Muscle layer of colon (tissue), 2 donors: ENCODE measurements around the gene CFB.

Source experiments
- H3K27ac ChIP-seq: one replicate; pipeline ENCODE4 v1.7.0; 2013; ENCODE audit warnings: low read depth, mild to moderate bottlenecking, low read length, moderate library complexity
- H3K27me3 ChIP-seq, 2 donors: one replicate each; pipeline ENCODE4 v1.7.0; 2013; ENCODE audit warnings: low read length in 2 of 2, mild to moderate bottlenecking in 2 of 2; ENCODE audit not compliant: insufficient read depth in 2 of 2, control insufficient read depth in 1 of 2
- H3K36me3 ChIP-seq: one replicate; pipeline ENCODE4 v1.7.0; 2013; ENCODE audit warnings: mild to moderate bottlenecking, low read length; ENCODE audit not compliant: insufficient read depth
- H3K4me1 ChIP-seq: one replicate; pipeline ENCODE4 v1.7.0; 2013; ENCODE audit warnings: mild to moderate bottlenecking, low read length; ENCODE audit not compliant: insufficient read depth
- H3K4me3 ChIP-seq, 2 donors: one replicate each; pipeline ENCODE4 v1.7.0; 2013; ENCODE audit warnings: low read length in 2 of 2, low read depth in 1 of 2, mild to moderate bottlenecking in 1 of 2, moderate library complexity in 1 of 2
- H3K9ac ChIP-seq: one replicate; pipeline ENCODE4 v1.7.0; 2013; ENCODE audit warnings: low read length
- H3K9me3 ChIP-seq: one replicate; pipeline ENCODE4 v1.7.0; 2013; ENCODE audit warnings: mild to moderate bottlenecking, low read length
- donor health status: abdominal sarcoma.
- donor health status: Adenocarcinoma of cecum.

Gene CFB

DNA sequence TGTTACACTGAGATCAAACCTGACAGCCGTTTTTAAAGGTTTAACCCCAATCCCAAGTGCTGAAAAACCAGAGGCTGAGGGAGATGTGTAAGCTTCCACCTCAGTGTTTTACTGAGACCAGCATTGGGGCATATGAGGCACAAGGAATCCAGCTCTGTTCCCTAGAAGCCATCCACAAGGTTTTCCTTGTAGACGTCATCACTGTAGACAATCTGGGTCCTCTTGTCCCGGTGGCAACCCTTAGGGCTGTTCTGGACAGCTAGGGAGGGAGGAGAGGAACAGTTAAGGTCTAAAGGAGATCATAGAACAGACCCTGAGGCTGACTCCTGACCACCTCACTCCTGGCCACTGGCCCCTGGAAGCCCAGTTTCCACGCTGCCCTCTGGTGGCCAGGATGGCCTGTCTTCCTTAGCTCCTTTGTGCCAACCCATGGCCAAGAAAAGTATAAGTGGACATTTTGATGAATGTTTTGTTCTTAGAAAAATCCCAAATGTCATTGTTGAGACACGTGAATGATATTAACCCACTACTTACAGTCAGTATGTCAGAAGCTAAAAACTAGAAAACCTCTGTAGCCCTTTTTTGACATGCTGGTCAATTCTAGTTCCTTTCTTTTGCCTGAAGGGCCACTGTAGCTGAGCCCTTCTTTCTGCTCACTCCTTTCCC lies 6.4 kb downstream of the CFB start:
- Histone ChIP-seq H3K9me3 (no peaks in the 10 kb centered on the region), H3K27ac (peak overlapping the region; percentile 4), H3K9ac (no peak overlapping the region), H3K36me3 (peaks cover 56% of the 10 kb centered on the region), H3K4me3 (no peak overlapping the region), H3K27me3 (no peaks in the 10 kb centered on the region), H3K4me1 (peaks cover 2% of the 10 kb centered on the region)

- H3K27me3 ChIP-seq = no peaks in the 10 kb centered on the region
- peaks cover 57% of the 10 kb centered on the region for H3K36me3 ChIP-seq
- H3K9ac ChIP-seq = no peak overlapping the region
- no peaks in the 10 kb centered on the region for H3K9me3 ChIP-seq
- no peak overlapping the region for H3K27ac ChIP-seq
- H3K4me3 ChIP-seq = no peak overlapping the region
- H3K4me1 ChIP-seq = peaks cover 9% of the 10 kb centered on the region
Observed at GRCh38 chr6:31952890-31953289, 7.0 kb downstream of the CFB start.

GRCh38 chr6:31954511-31954910 lies 8.6 kb downstream of the CFB start:
- Histone ChIP-seq H3K4me1 (peaks cover 17% of the 10 kb centered on the region), H3K9me3 (no peaks in the 10 kb centered on the region), H3K27ac (no peak overlapping the region), H3K36me3 (peaks cover 57% of the 10 kb centered on the region), H3K27me3 (no peaks in the 10 kb centered on the region), H3K4me3 (no peak overlapping the region), H3K9ac (no peak overlapping the region)

GRCh38 chr6:31956796-31957195 lies 10.9 kb downstream of the CFB start:
- Histone ChIP-seq H3K4me1 (peaks cover 22% of the 10 kb centered on the region), H3K27me3 (no peaks in the 10 kb centered on the region), H3K36me3 (peaks cover 67% of the 10 kb centered on the region), H3K4me3 (no peak overlapping the region), H3K9ac (no peak overlapping the region), H3K9me3 (no peaks in the 10 kb centered on the region), H3K27ac (no peak overlapping the region)

- H3K27me3 ChIP-seq = no peaks in the 10 kb centered on the region
- H3K36me3 ChIP-seq = peaks cover 68% of the 10 kb centered on the region
- H3K4me3 ChIP-seq = peak overlapping the region; percentile 81 to 99
- peak overlapping the region; percentile 98 for H3K9ac ChIP-seq
- peak overlapping the region; percentile 70 for H3K27ac ChIP-seq
- H3K4me1 ChIP-seq = peaks cover 22% of the 10 kb centered on the region
- no peaks in the 10 kb centered on the region for H3K9me3 ChIP-seq
Observed at GRCh38 chr6:31958412-31958740, 12.5 kb downstream of the CFB start.

- H3K36me3 ChIP-seq = peaks cover 68% of the 10 kb centered on the region
- H3K27ac ChIP-seq = peak within 1 kb of the TSS; percentile 70
- H3K4me3 ChIP-seq = peak within 1 kb of the TSS; percentile 81 to 99
- no peaks in the 10 kb centered on the region for H3K27me3 ChIP-seq
- no peaks in the 10 kb centered on the region for H3K9me3 ChIP-seq
- peak within 1 kb of the TSS; percentile 98 for H3K9ac ChIP-seq
- peaks cover 22% of the 10 kb centered on the region for H3K4me1 ChIP-seq
Observed at GRCh38 chr6:31958741-31959739, 13.1 kb downstream of the CFB start, which contains the start of the genes NELFE and SKIC2. Gene NELFE, minus strand, starts transcription at chr6:31958971. Its CDS starts 525 bp downstream, at chr6:31958446. Gene SKIC2, plus strand, starts transcription at chr6:31959175. Its CDS starts 18 bp downstream, at chr6:31959193.

DNA sequence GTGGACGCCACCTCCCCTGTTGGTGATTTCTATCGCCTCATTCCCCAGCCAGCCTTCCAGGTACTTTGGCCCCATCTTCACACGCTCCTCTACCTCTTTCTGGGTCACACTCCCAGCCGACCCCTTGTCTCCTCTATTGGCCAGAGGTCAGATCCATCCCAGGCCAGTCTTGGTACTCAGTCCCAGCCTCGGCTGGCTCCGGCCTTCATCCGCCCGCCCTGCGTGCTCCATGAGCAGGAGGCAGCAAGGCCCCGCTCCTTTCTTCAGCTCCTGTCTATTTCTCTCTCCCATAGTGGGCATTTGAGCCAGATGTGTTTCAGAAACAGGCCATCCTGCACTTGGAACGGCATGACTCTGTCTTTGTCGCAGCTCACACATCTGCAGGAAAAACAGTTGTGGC lies 15.7 kb downstream of the CFB start:
- H3K9me3 ChIP-seq = no peaks in the 10 kb centered on the region
- no peak overlapping the region for H3K27ac ChIP-seq
- H3K27me3 ChIP-seq = no peaks in the 10 kb centered on the region
- H3K4me1 ChIP-seq = peaks cover 22% of the 10 kb centered on the region
- H3K9ac ChIP-seq = no peak overlapping the region
- H3K4me3 ChIP-seq = no peak overlapping the region
- H3K36me3 ChIP-seq = peaks cover 73% of the 10 kb centered on the region

DNA sequence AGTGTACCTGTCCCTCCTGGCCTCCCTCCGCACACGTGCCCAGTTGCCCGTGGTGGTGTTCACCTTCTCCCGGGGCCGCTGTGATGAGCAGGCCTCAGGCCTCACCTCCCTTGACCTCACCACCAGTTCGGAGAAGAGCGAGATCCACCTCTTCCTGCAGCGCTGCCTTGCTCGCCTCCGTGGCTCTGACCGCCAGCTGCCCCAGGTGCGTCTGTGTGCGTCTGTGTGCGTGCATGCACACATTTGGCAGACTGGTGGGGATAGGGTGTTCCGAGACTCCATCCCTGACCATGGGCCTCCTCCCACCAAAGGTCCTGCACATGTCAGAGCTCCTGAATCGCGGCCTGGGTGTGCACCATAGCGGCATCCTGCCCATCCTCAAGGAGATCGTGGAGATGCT lies 18.0 kb downstream of the CFB start:
- Histone ChIP-seq H3K27ac (no peak overlapping the region), H3K4me3 (no peak overlapping the region), H3K36me3 (peaks cover 86% of the 10 kb centered on the region), H3K9me3 (no peaks in the 10 kb centered on the region), H3K9ac (no peak overlapping the region), H3K27me3 (no peaks in the 10 kb centered on the region), H3K4me1 (peaks cover 8% of the 10 kb centered on the region)

DNA sequence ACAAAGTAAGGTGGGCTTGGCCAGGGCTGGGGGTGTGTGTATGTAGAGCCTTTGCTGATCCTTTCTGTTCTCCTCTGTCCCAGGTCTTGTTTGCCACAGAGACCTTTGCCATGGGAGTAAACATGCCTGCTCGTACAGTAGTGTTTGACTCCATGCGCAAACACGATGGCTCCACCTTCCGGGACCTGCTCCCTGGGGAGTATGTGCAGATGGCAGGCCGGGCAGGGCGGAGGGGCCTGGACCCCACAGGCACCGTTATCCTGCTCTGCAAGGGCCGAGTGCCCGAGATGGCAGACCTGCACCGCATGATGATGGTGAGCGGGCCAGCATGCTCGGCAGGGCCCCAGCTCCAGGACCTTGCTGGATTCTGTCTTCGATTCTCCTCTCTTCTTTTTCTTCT lies 19.8 kb downstream of the CFB start:
- no peak overlapping the region for H3K4me3 ChIP-seq
- no peaks in the 10 kb centered on the region for H3K27me3 ChIP-seq
- no peak overlapping the region for H3K9ac ChIP-seq
- no peaks in the 10 kb centered on the region for H3K9me3 ChIP-seq
- H3K4me1 ChIP-seq = peaks cover under 1% of the 10 kb centered on the region
- no peak overlapping the region for H3K27ac ChIP-seq
- peaks cover 96% of the 10 kb centered on the region for H3K36me3 ChIP-seq

DNA sequence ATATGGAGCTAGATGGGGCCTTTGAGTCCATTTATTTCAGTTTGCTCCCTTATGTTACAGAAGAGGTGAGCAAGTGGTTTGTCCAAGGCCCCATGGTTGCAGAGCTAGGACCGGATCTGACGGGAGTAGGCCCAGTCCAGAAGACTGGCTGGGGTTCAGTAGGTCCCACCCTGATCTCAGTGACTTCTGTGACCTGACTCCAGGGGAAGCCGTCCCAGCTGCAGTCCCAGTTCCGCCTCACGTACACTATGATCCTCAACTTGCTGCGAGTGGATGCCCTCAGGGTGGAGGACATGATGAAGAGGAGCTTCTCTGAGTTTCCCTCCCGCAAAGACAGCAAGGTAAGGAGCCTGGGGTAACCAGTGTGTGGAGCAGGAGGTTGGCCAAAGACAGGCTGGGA lies 20.6 kb downstream of the CFB start:
- peaks cover 8% of the 10 kb centered on the region for H3K4me1 ChIP-seq
- H3K9ac ChIP-seq = no peak overlapping the region
- no peak overlapping the region for H3K27ac ChIP-seq
- H3K27me3 ChIP-seq = no peaks in the 10 kb centered on the region
- H3K4me3 ChIP-seq = no peak overlapping the region
- no peaks in the 10 kb centered on the region for H3K9me3 ChIP-seq
- H3K36me3 ChIP-seq = peaks cover 88% of the 10 kb centered on the region

DNA sequence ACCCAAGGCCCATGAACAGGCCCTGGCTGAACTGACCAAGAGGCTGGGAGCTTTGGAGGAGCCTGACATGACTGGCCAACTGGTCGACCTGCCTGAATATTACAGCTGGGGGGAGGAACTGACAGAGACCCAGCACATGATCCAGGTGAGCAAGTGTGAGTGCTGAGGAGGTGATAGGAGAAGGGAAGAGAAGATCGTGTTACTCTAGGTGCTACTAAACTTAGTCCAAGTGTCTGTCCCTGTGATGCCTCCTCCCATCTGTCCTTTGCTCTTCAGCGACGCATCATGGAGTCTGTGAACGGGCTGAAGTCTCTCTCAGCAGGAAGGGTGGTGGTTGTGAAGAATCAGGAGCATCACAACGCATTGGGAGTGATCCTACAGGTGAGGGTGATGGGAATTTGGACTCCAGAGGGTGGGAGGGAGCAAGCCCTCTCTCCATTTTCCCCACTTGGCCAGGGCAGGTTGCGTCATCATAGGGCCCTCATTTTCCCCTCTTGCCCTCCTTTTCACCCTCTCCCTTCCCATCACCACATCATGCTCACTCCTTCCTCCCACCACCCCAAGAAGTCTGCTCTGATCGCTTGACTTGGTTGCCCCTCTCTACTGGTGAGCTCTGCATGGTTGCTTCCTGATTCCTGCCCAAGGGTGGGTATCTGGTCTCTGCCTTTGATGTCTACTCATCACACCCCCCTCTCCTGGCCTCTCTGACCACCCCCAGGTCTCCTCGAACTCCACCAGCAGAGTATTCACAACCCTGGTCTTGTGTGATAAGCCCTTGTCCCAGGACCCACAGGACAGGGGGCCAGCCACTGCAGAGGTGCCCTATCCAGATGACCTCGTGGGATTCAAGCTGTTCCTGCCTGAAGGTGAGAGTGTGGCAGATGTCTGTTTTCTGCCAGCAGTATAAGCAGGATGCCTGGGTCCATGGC lies 21.4 kb downstream of the CFB start:
- no peaks in the 10 kb centered on the region for H3K9me3 ChIP-seq
- no peak overlapping the region for H3K27ac ChIP-seq
- no peak overlapping the region for H3K9ac ChIP-seq
- peaks cover 81% of the 10 kb centered on the region for H3K36me3 ChIP-seq
- no peaks in the 10 kb centered on the region for H3K27me3 ChIP-seq
- no peak overlapping the region for H3K4me3 ChIP-seq
- peaks cover 11% of the 10 kb centered on the region for H3K4me1 ChIP-seq
